MM.1S (cell line): ENCODE measurements around the gene CAB39L.

Experiments used
- DNase-seq: peaks from one replicate; pipeline ENCODE4 v3.0.0-alpha.2; 2015
- H2AFZ ChIP-seq: fragments of 300-600 bp; sonication (generic); 2 replicates; pipeline ENCODE4 v1.6.0; 2016; ENCODE audit warnings: antibody characterized with exemption, low read length
- H3F3A ChIP-seq: fragments of 300-600 bp; sonication (generic); 2 replicates; pipeline ENCODE4 v1.6.1; 2016; ENCODE audit warnings: mild to moderate bottlenecking, antibody characterized with exemption, low read length, moderate library complexity, mixed read lengths; ENCODE audit not compliant: insufficient read depth
- H3K27ac ChIP-seq: fragments of 300-600 bp; sonication (generic); 2 replicates; pipeline ENCODE4 v1.5.1; 2016; ENCODE audit warnings: mild to moderate bottlenecking, low read length
- H3K27me3 ChIP-seq: fragments of 300-600 bp; sonication (generic); replicated peaks from 2 replicates; pipeline ENCODE4 v1.6.0; 2016; ENCODE audit warnings: low read length; ENCODE audit not compliant: insufficient read depth
- H3K36me3 ChIP-seq: fragments of 300-600 bp; sonication (generic); replicated peaks from 2 replicates; pipeline ENCODE4 v1.6.1; 2016; ENCODE audit warnings: mild to moderate bottlenecking, low read length, mixed read lengths; ENCODE audit not compliant: insufficient read depth
- H3K4me1 ChIP-seq: fragments of 300-600 bp; sonication (generic); 2 replicates; pipeline ENCODE4 v1.6.1; 2016; ENCODE audit warnings: low read length, mixed read lengths
- H3K4me2 ChIP-seq: fragments of 300-600 bp; sonication (generic); 2 replicates; pipeline ENCODE4 v1.6.0; 2016; ENCODE audit warnings: low read depth, low read length
- H3K4me3 ChIP-seq: fragments of 300-600 bp; sonication (generic); 2 replicates; pipeline ENCODE4 v1.5.1; 2016; ENCODE audit warnings: low read length, mixed read lengths
- H3K79me2 ChIP-seq: fragments of 300-600 bp; sonication (generic); 2 replicates; pipeline ENCODE4 v1.6.1; 2016; ENCODE audit warnings: mixed run types, low read length, mixed read lengths
- H3K9ac ChIP-seq: fragments of 300-600 bp; sonication (generic); 2 replicates; pipeline ENCODE4 v1.6.1; 2016; ENCODE audit warnings: low read length, mixed read lengths
- H3K9me2 ChIP-seq: fragments of 300-600 bp; sonication (generic); replicated peaks from 2 replicates; pipeline ENCODE4 v1.6.1; 2016; ENCODE audit warnings: mild to moderate bottlenecking, low read length, mixed read lengths; ENCODE audit not compliant: insufficient read depth
- H3K9me3 ChIP-seq: fragments of 300-600 bp; sonication (generic); replicated peaks from 2 replicates; pipeline ENCODE4 v1.6.1; 2016; ENCODE audit warnings: mild to moderate bottlenecking, low read length, mixed read lengths; ENCODE audit not compliant: insufficient read depth
- H4K20me1 ChIP-seq: fragments of 300-600 bp; sonication (generic); 2 replicates; pipeline ENCODE4 v1.6.1; 2016; ENCODE audit warnings: mild to moderate bottlenecking, low read length, moderate library complexity, mixed read lengths; ENCODE audit not compliant: insufficient read depth
- CTCF ChIP-seq: fragments of 300-600 bp; sonication (generic); IDR thresholded peaks from 2 replicates; pipeline ENCODE4 v1.5.1; 2016; ENCODE audit warnings: antibody characterized with exemption, low read length, mixed read lengths
- EZH2 ChIP-seq: fragments of 300-600 bp; sonication (generic); optimal IDR thresholded peaks from 2 replicates; pipeline ENCODE3; 2017; ENCODE audit warnings: low read depth, mild to moderate bottlenecking, antibody characterized with exemption, low read length, mixed read lengths
- EZH2phosphoT487 ChIP-seq: fragments of 300-600 bp; sonication (generic); IDR thresholded peaks from 2 replicates; pipeline ENCODE4 v1.6.1; 2018; ENCODE audit warnings: antibody characterized with exemption, low read length

The CAB39L gene

GRCh38 chr13:49287995-49288394, 155.9 kb downstream of the CAB39L start:
- no peaks in the 10 kb centered on the region for H3K79me2 ChIP-seq
- H4K20me1 ChIP-seq, result no peaks in the 10 kb centered on the region
- no peak overlapping the region for H3K27ac ChIP-seq
- TF ChIP-seq EZH2 (no peak), CTCF (no peak), EZH2phosphoT487 (no peak)
- no peak overlapping the region for H3K9ac ChIP-seq
- H2AFZ ChIP-seq, result no peak overlapping the region
- H3K9me2 ChIP-seq, result no peaks in the 10 kb centered on the region
- H3K36me3 ChIP-seq, result no peaks in the 10 kb centered on the region
- H3K4me3 ChIP-seq, result no peak overlapping the region
- no peak for DNase-seq
- H3K27me3 ChIP-seq, result no peaks in the 10 kb centered on the region
- no peaks in the 10 kb centered on the region for H3K9me3 ChIP-seq
- H3K4me2 ChIP-seq, result no peak overlapping the region
- H3F3A ChIP-seq, result no peaks in the 10 kb centered on the region
- no peaks in the 10 kb centered on the region for H3K4me1 ChIP-seq

DNA sequence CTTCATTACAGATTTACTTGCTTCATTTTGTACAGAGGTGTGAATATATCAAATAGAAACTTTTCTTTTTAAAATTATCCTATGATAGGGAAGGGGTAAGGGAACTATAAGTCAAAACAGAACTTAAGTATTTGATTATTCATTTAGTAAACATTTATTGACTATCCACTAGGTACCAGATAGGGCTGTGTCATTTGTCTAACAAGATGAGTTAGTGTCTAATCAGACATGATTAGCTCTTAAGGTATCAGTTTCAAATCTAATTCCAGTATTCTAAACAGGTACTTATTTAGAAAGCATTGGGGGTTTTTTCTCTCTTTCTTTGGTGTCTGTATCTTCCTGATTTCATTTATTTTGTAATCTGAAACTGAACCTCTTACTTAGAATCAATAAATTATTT, 164.0 kb downstream of the CAB39L start:
- H3K27me3 ChIP-seq, result no peaks in the 10 kb centered on the region
- no peak overlapping the region for H3K9ac ChIP-seq
- DNase-seq, result no peak
- H3K27ac ChIP-seq, result no peak overlapping the region
- H3K4me1 ChIP-seq, result no peaks in the 10 kb centered on the region
- H3K79me2 ChIP-seq, result no peaks in the 10 kb centered on the region
- no peaks in the 10 kb centered on the region for H3K9me3 ChIP-seq
- no peak overlapping the region for H3K4me2 ChIP-seq
- H2AFZ ChIP-seq, result no peak overlapping the region
- no peak overlapping the region for H3K4me3 ChIP-seq
- no peak for TF ChIP-seq EZH2
- no peak for TF ChIP-seq CTCF
- no peak for TF ChIP-seq EZH2phosphoT487
- no peaks in the 10 kb centered on the region for H3K9me2 ChIP-seq
- H4K20me1 ChIP-seq, result no peaks in the 10 kb centered on the region
- no peaks in the 10 kb centered on the region for H3K36me3 ChIP-seq
- no peaks in the 10 kb centered on the region for H3F3A ChIP-seq

- Histone ChIP-seq H3K9me3 (no peaks in the 10 kb centered on the region), H3K27me3 (no peaks in the 10 kb centered on the region), H3K9ac (no peak overlapping the region), H3F3A (no peaks in the 10 kb centered on the region), H3K36me3 (no peaks in the 10 kb centered on the region), H3K79me2 (no peaks in the 10 kb centered on the region), H3K27ac (no peak overlapping the region), H3K4me3 (no peak overlapping the region), H3K9me2 (no peaks in the 10 kb centered on the region), H4K20me1 (no peaks in the 10 kb centered on the region), H3K4me1 (no peaks in the 10 kb centered on the region), H3K4me2 (no peak overlapping the region), H2AFZ (no peak overlapping the region)
- no peak for DNase-seq
- TF ChIP-seq EZH2 (no peak), EZH2phosphoT487 (no peak), CTCF (no peak)
Observed at GRCh38 chr13:49279112-49279511, 164.8 kb downstream of the CAB39L start.
